ENCODE measurements around the gene SBF2.

DNA sequence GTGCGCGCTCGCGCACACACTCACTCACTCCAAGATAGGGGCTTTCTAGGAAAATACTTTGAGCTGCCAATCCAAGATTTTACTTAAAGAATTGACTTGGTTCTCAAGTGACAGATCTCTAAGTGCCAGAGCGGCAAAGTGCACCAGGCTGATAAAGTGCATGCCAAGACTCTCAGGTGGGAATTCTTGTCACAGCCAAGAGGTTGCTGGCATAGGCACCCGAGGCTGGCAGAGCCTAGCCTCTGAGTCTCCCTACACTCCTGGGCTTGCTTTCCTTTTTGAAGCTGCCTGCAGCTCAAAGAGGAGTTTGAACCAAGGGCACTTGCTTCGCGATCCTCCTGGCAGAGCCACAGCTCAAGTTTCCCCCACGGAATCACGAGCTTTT lies 8.3 kb upstream of the SBF2 start:
- TF ChIP-seq, protein P1, sequence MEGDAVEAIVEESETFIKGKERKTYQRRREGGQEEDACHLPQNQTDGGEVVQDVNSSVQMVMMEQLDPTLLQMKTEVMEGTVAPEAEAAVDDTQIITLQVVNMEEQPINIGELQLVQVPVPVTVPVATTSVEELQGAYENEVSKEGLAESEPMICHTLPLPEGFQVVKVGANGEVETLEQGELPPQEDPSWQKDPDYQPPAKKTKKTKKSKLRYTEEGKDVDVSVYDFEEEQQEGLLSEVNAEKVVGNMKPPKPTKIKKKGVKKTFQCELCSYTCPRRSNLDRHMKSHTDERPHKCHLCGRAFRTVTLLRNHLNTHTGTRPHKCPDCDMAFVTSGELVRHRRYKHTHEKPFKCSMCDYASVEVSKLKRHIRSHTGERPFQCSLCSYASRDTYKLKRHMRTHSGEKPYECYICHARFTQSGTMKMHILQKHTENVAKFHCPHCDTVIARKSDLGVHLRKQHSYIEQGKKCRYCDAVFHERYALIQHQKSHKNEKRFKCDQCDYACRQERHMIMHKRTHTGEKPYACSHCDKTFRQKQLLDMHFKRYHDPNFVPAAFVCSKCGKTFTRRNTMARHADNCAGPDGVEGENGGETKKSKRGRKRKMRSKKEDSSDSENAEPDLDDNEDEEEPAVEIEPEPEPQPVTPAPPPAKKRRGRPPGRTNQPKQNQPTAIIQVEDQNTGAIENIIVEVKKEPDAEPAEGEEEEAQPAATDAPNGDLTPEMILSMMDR (IDR thresholded peaks at IDR 0.05; ENCODE audit: low read depth, low read length, poor library complexity, severe bottlenecking): no peak
- TF ChIP-seq EZH2phosphoT487 (IDR thresholded peaks at IDR 0.05; ENCODE audit: borderline replicate concordance, low read length): no peak
